PC-9 (cell line): Measurements from ENCODE around the gene FN3K.

ENCODE experiments used
- CTCF ChIP-seq: fragments of 200-600 bp; sonication (generic); conservative IDR thresholded peaks from 2 replicates; pipeline ENCODE4 v1.6.1; 2017; ENCODE audit warnings: mixed run types, antibody characterized with exemption, mild to moderate bottlenecking, moderate library complexity
- EZH2 ChIP-seq: fragments of 200-600 bp; sonication (generic); IDR thresholded peaks from 2 replicates; pipeline ENCODE4 v1.8.0; 2017; ENCODE audit warnings: antibody characterized with exemption, low read depth

- no peak for TF ChIP-seq CTCF
- no peak for TF ChIP-seq EZH2
Measured at GRCh38 chr17:82696259-82696658, 39.2 kb upstream of the FN3K start.
